ENCODE data around the gene SUPT3H.
"Not testable (repeated sequence)": the region's sequence is repeated elsewhere in the genome, so short reads cannot be mapped to it uniquely, and the experiment has no call there.

SUPT3H gene

GRCh38 chr6:45115696-45116095, 262.0 kb downstream of the SUPT3H start:
- DNase-seq (ENCODE audit: low read depth): peak; percentile 19

- no peak for DNase-seq (ENCODE audit: low read depth)
Observed at GRCh38 chr6:45112711-45113110, 265.0 kb downstream of the SUPT3H start.

GRCh38 chr6:45109551-45109950, 268.2 kb downstream of the SUPT3H start:
- no peak for DNase-seq (ENCODE audit: low read depth)

- no peak for DNase-seq (ENCODE audit: low read depth)
Observed at GRCh38 chr6:45105170-45105820, 272.4 kb downstream of the SUPT3H start.

GRCh38 chr6:45104429-45104828, 273.3 kb downstream of the SUPT3H start:
- DNase-seq (ENCODE audit: low read depth): no peak

DNA sequence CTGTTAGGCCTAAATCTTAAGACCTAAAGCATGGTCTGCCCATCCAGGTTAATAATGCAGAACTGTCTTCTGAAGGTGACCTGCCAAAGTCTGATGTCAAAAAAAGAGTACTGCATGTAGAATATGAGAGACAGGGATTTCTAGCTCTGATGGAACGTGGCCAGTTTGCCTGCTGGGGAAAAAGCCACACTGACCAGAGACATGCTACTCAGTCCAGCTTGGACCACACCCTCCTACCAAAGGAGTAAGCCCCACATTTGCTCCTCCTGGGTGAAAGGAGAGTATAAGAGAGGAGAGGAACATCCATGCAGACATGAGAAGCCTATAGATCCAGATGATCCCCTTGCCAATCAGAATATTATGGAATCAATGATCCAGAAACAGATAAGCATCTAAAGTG, 279.5 kb downstream of the SUPT3H start:
- DNase-seq (ENCODE audit: low read depth): no peak

DNA sequence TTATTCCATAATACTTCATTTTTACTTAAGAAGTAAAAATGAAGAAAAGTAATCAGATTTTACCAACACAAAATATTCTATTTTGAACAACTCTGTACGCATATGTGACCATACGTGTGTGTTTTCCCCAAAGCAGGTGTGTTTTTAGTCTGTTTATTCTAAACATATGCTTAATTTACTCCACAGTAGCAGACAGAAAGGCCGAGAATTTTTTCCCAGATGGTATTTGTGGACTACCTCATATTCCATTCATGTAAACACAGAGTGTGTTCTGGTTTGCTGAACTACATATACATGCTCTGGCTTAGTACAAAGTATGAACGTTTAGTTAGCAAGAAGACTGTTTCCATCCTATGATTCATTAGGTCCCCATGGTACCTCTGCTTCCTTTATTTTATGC, 282.9 kb downstream of the SUPT3H start:
- no peak for DNase-seq (ENCODE audit: low read depth)

DNA sequence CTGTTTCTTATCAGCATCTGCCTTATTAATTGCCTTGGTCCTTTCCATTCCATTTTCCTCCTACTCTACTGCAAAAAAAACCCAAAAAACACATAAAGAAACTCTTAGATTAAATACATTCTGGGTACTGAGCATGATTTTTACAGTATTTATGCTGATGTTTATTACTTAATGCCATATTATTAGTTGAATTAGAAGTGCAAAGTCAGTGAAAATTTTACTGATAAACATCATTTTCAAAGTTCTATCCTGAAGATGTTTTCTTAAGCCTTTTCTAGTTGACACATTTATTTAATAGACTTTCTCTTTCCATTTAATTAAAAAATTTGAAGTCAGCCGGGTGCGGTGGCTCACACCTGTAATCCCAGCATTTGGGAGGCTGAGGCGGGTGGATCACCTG, 285.6 kb downstream of the SUPT3H start:
- no peak for DNase-seq (ENCODE audit: low read depth)

GRCh38 chr6:45086360-45087084, 291.2 kb downstream of the SUPT3H start:
- DNase-seq (ENCODE audit: low read depth): no peak

DNA sequence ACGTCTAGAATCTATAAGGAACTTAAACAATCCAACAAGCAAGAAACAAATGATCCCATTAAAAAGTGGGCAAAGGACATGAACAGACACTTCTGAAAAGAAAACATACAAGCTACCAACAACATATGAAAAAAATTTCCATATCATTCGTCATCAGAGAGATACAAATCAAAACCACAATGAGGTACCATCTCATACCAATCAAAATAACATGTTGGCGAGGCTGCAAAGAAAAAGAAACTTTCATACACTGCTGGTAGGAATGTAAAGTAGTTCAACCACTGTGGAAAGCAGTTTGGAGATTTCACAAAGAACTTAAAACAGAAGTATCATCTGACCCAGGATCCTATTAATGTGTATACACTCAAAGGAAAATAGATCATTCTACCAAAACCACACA, 293.5 kb downstream of the SUPT3H start:
- no peak for DNase-seq (ENCODE audit: low read depth)

DNA sequence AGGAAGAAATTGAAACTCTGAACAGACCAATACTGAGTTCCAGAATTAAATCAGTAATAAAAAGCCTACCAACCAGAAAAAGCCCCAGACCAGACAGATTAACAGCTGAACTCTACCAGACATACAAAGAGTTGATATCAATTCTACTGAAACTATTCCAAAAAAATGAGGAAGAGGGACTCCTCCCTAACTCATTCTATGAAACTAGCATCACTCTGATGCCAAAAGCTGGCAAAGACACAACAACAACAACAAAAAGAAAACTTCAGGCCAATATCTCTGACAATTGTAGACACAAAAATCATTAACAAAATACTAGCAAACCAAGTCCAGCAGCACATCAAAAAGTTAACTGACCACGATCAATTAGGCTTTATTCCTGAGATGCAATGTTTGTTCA, 295.6 kb downstream of the SUPT3H start:
- no peak for DNase-seq (ENCODE audit: low read depth)

GRCh38 chr6:45081634-45082033, 296.1 kb downstream of the SUPT3H start:
- DNase-seq (ENCODE audit: low read depth): no peak

GRCh38 chr6:45078432-45078831, 299.3 kb downstream of the SUPT3H start:
- no peak for DNase-seq (ENCODE audit: low read depth)

GRCh38 chr6:45076217-45076930, 301.4 kb downstream of the SUPT3H start:
- DNase-seq (ENCODE audit: low read depth): no peak

GRCh38 chr6:45075246-45075645, 302.5 kb downstream of the SUPT3H start:
- DNase-seq (ENCODE audit: low read depth): peak; percentile 81

DNA sequence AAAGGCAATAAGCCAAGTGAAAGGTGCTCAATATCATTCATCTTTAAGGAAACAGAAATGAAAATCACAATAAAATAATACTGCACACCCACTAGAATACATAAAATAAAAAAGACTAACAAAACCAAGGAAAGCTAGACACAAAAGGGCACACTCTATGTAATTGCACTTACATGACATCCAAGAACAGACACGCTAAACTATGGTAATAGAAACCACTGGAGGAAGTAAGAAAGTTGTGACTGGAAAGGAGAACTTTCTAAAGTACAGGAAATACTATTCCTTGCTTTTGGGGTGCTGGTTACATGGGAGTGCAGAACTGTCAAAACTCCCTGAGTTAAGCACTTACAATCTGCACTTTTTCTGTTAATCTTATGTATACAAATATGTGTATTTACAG, 303.3 kb downstream of the SUPT3H start:
- no peak for DNase-seq (ENCODE audit: low read depth)

DNA sequence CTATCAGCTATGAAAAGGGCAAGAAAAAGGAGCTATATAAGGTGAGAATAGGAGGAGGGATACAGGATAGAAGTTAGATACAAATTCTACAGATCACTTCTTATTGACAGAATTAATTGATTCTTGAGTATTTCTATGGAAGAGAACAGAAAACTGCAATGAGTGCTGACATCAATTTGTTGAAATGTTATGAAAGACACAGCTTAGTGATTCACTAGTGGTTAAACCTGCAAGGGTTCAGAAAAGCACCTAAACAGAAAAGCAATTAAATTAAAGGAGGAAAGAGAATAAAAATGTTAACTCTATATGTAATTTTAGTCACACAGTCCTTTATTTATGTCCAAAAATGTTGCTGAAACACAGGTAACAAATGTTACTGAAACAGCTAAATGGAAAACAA, 304.0 kb downstream of the SUPT3H start:
- DNase-seq (ENCODE audit: low read depth): no peak

- no peak for DNase-seq (ENCODE audit: low read depth)
Observed at GRCh38 chr6:45072673-45073072, 305.1 kb downstream of the SUPT3H start.

DNA sequence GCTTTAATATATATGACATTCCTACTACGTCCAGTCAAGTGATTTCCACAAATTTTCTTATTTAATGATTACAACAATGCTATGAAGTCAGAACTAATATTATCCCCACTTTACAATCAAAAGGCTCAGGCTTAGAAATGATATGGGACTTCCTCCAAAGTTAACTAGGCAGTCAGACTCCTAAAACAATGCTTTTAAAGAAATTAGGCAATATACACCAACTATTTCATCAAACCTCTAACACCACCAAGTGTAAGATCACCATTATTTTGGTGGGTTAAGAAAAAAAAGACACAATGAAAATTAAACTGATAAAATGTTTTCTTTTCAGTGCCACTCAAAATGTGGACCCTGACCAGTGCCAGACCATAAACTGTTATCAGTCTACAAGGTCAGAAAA, 305.7 kb downstream of the SUPT3H start:
- no peak for DNase-seq (ENCODE audit: low read depth)

- DNase-seq (ENCODE audit: low read depth): no peak
Observed at GRCh38 chr6:45069091-45069490, 308.6 kb downstream of the SUPT3H start.

DNA sequence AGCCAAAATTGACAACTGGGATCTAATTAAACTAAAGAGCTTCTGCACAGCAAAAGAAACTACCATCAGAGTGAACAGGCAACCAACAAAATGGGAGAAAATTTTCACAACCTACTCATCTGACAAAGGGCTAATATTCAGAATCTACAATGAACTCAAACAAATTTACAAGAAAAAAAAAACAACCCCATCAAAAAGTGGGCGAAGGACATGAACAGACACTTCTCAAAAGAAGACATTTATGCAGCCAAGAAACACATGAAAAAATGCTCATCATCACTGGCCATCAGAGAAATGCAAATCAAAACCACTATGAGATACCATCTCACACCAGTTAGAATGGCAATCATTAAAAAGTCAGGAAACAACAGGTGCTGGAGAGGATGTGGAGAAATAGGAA, 310.3 kb downstream of the SUPT3H start:
- DNase-seq (ENCODE audit: low read depth): not testable (repeated sequence)

DNA sequence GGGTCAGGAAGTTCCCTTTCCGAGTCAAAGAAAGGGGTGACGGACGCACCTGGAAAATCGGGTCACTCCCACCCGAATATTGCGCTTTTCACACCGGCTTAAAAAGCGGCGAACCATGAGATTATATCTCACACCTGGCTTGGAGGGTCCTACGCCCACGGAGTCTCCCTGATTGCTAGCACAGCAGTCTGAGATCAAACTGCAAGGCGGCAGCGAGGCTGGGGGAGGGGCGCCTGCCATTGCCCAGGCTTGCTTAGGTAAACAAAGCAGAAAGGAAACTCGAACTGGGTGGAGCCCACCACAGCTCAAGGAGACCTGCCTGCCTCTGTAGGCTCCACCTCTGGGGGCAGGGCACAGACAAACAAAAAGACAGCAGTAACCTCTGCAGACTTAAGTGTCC, 315.1 kb downstream of the SUPT3H start:
- DNase-seq (ENCODE audit: low read depth): not testable (repeated sequence)

DNA sequence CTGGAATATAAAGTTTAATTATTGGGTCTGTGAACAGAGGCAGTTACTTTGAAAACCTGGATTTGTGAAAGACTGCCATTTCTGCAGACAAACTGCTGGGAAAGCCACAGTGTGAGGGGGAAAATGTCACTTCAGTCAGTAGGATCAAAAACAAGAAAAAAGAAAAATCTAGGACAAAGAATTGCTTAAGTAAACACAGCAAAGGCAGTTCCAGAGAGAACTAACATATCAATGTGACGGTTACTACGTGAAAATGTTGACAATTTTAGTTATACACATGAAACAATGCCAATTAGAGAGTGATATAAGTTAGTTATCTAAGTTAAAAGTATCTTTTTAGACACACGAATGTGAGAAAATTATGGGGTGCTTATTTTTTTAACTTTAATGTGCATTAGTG, 320.0 kb downstream of the SUPT3H start:
- DNase-seq (ENCODE audit: low read depth): no peak
